Measurements from ENCODE around the gene NKAIN2.

The NKAIN2 gene

DNA sequence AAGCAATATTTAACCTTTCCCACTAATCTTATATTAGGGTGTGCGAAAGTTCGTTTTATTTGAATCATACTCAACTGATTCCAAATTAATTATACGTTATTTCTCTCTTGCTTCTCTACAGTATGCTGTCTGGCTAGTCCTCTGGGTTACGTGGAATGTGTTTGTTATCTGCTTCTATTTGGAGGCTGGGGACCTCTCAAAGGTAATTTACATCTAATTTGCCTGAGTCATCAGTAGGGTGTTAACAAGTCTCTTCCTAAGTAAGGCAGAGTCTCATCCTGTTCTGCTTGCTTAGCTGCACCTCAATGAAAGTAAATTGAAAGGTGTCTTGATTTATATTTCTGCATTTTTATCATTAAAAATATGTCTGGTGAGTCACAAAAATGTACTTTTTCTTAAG, 551.5 kb downstream of the NKAIN2 start:
- Histone ChIP-seq H3K4me1 (ENCODE audit: low read length) (no peaks in the 10 kb centered on the region), H3K9ac (ENCODE audit: low read length) (no peak overlapping the region), H3F3A (ENCODE audit: insufficient read depth, low read length) (no peaks in the 10 kb centered on the region), H3K9me2 (replicated peaks; ENCODE audit: insufficient read depth, low read length) (no peaks in the 10 kb centered on the region), H3K27me3 (replicated peaks; ENCODE audit: insufficient read depth, low read length) (no peaks in the 10 kb centered on the region), H3K4me3 (ENCODE audit: low read length) (no peak overlapping the region), H2AFZ (ENCODE audit: low read length) (no peak overlapping the region), H3K4me2 (ENCODE audit: low read depth, low read length) (no peak overlapping the region), H3K79me2 (ENCODE audit: low read length) (no peaks in the 10 kb centered on the region), H3K36me3 (replicated peaks; ENCODE audit: insufficient read depth, low read length) (no peaks in the 10 kb centered on the region), H3K9me3 (replicated peaks; ENCODE audit: insufficient read depth, low read length) (no peaks in the 10 kb centered on the region), H4K20me1 (ENCODE audit: insufficient read depth, low read length) (no peaks in the 10 kb centered on the region), H3K27ac (ENCODE audit: low read length) (no peak overlapping the region)
- DNase-seq: no peak
- TF ChIP-seq EZH2phosphoT487 (IDR thresholded peaks at IDR 0.05; ENCODE audit: low read length) (no peak), CTCF (IDR thresholded peaks at IDR 0.05; ENCODE audit: low read length) (no peak), EZH2 (optimal IDR thresholded peaks at IDR 0.05; ENCODE audit: low read depth, low read length) (no peak)

DNA sequence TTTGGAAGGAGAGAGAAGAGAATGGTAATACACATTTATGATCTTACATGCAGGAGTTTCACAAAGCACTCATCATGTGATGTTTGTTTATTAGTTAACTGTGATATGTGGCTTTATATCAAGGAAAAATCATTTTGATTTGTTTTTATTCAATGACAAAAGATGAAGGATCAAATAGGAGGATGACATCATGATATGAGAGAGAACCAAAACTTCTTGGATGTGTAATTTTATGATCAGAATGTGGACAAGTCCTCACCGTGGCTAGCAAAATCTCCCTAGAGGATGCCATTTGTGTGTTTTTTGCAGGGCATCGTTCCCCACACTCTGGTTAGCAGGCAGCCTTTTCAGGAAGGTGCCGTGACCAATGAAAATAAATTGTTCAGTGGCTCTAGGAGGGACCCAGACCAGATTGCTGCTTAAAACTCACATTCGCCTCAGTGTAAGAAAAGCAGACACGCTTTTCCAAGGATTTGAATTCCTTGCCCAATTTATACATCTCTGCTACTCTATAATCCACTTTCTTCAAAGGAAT, 552.7 kb downstream of the NKAIN2 start:
- Histone ChIP-seq H3K4me2 (ENCODE audit: low read depth, low read length) (no peak overlapping the region), H3K9ac (ENCODE audit: low read length) (no peak overlapping the region), H3K36me3 (replicated peaks; ENCODE audit: insufficient read depth, low read length) (no peaks in the 10 kb centered on the region), H3K9me2 (replicated peaks; ENCODE audit: insufficient read depth, low read length) (no peaks in the 10 kb centered on the region), H3K79me2 (ENCODE audit: low read length) (no peaks in the 10 kb centered on the region), H3K27me3 (replicated peaks; ENCODE audit: insufficient read depth, low read length) (no peaks in the 10 kb centered on the region), H3F3A (ENCODE audit: insufficient read depth, low read length) (no peaks in the 10 kb centered on the region), H3K27ac (ENCODE audit: low read length) (no peak overlapping the region), H3K4me3 (ENCODE audit: low read length) (no peak overlapping the region), H2AFZ (ENCODE audit: low read length) (no peak overlapping the region), H4K20me1 (ENCODE audit: insufficient read depth, low read length) (no peaks in the 10 kb centered on the region), H3K9me3 (replicated peaks; ENCODE audit: insufficient read depth, low read length) (no peaks in the 10 kb centered on the region), H3K4me1 (ENCODE audit: low read length) (no peaks in the 10 kb centered on the region)
- TF ChIP-seq EZH2 (optimal IDR thresholded peaks at IDR 0.05; ENCODE audit: low read depth, low read length): no peak
- no peak for TF ChIP-seq EZH2phosphoT487 (IDR thresholded peaks at IDR 0.05; ENCODE audit: low read length)
- no peak for TF ChIP-seq CTCF (IDR thresholded peaks at IDR 0.05; ENCODE audit: low read length)
- DNase-seq: no peak

DNA sequence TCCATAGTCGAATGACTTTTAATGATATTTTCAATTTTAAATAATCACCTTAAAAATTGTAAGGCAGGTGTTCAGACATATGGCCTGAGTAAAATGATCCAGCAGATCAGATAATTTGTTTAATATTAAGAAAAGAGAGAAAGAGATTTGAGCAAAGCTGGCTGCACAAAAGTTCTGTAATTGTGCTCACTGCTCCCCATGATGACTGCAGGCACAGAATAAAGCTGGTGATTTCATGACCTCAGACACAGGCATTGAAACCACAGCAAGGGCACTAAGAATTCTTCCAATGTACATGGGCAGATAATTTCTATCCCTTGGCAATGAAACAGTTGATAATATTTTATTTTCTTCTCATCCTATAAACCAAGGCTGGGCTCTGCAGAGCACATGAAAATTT, 553.1 kb downstream of the NKAIN2 start:
- no peak overlapping the region for H2AFZ ChIP-seq (ENCODE audit: low read length)
- H3K27ac ChIP-seq (ENCODE audit: low read length): no peak overlapping the region
- no peak overlapping the region for H3K4me2 ChIP-seq (ENCODE audit: low read depth, low read length)
- H3K4me1 ChIP-seq (ENCODE audit: low read length): no peaks in the 10 kb centered on the region
- no peak overlapping the region for H3K4me3 ChIP-seq (ENCODE audit: low read length)
- H3K9ac ChIP-seq (ENCODE audit: low read length): no peak overlapping the region
- H3K36me3 ChIP-seq (replicated peaks; ENCODE audit: insufficient read depth, low read length): no peaks in the 10 kb centered on the region
- H3K9me3 ChIP-seq (replicated peaks; ENCODE audit: insufficient read depth, low read length): no peaks in the 10 kb centered on the region
- H3K27me3 ChIP-seq (replicated peaks; ENCODE audit: insufficient read depth, low read length): no peaks in the 10 kb centered on the region
- no peak for DNase-seq
- H4K20me1 ChIP-seq (ENCODE audit: insufficient read depth, low read length): no peaks in the 10 kb centered on the region
- no peaks in the 10 kb centered on the region for H3F3A ChIP-seq (ENCODE audit: insufficient read depth, low read length)
- TF ChIP-seq EZH2phosphoT487 (IDR thresholded peaks at IDR 0.05; ENCODE audit: low read length) (no peak), EZH2 (optimal IDR thresholded peaks at IDR 0.05; ENCODE audit: low read depth, low read length) (no peak)
- no peaks in the 10 kb centered on the region for H3K79me2 ChIP-seq (ENCODE audit: low read length)
- no peaks in the 10 kb centered on the region for H3K9me2 ChIP-seq (replicated peaks; ENCODE audit: insufficient read depth, low read length)

- H3K4me1 ChIP-seq (ENCODE audit: low read length): no peaks in the 10 kb centered on the region
- H3K9ac ChIP-seq (ENCODE audit: low read length): no peak overlapping the region
- no peaks in the 10 kb centered on the region for H3K79me2 ChIP-seq (ENCODE audit: low read length)
- no peaks in the 10 kb centered on the region for H4K20me1 ChIP-seq (ENCODE audit: insufficient read depth, low read length)
- no peaks in the 10 kb centered on the region for H3K27me3 ChIP-seq (replicated peaks; ENCODE audit: insufficient read depth, low read length)
- H3K27ac ChIP-seq (ENCODE audit: low read length): no peak overlapping the region
- DNase-seq: no peak
- H2AFZ ChIP-seq (ENCODE audit: low read length): no peak overlapping the region
- no peak overlapping the region for H3K4me3 ChIP-seq (ENCODE audit: low read length)
- H3F3A ChIP-seq (ENCODE audit: insufficient read depth, low read length): no peaks in the 10 kb centered on the region
- H3K9me2 ChIP-seq (replicated peaks; ENCODE audit: insufficient read depth, low read length): no peaks in the 10 kb centered on the region
- H3K36me3 ChIP-seq (replicated peaks; ENCODE audit: insufficient read depth, low read length): no peaks in the 10 kb centered on the region
- no peak for TF ChIP-seq EZH2phosphoT487 (IDR thresholded peaks at IDR 0.05; ENCODE audit: low read length)
- no peak for TF ChIP-seq EZH2 (optimal IDR thresholded peaks at IDR 0.05; ENCODE audit: low read depth, low read length)
- no peak for TF ChIP-seq CTCF (IDR thresholded peaks at IDR 0.05; ENCODE audit: low read length)
- no peak overlapping the region for H3K4me2 ChIP-seq (ENCODE audit: low read depth, low read length)
- no peaks in the 10 kb centered on the region for H3K9me3 ChIP-seq (replicated peaks; ENCODE audit: insufficient read depth, low read length)
These were observed 564.5 kb downstream of the NKAIN2 start for GRCh38 chr6:124368131-124368530.
